Sigmoid colon (tissue), 4 donors: Measurements from ENCODE around the gene ELFN1.

Experiments used
- EP300 ChIP-seq, 4 donors: sonication (generic); formaldehyde crosslinking; IDR thresholded peaks; one replicate each; pipeline ENCODE4 v1.6.1; 2017; ENCODE audit warnings: antibody characterized with exemption in 4 of 4
- POLR2A ChIP-seq, 2 donors: fragments of 450-650 bp; IDR thresholded peaks; one replicate each; pipeline ENCODE4 v1.6.1; 2016; ENCODE audit warnings: antibody characterized with exemption in 2 of 2, mild to moderate bottlenecking in 2 of 2, moderate library complexity in 2 of 2
- POLR2AphosphoS5 ChIP-seq, 4 donors: sonication (generic); formaldehyde crosslinking; IDR thresholded peaks; one replicate each; pipeline ENCODE4 v1.6.1; 2017; ENCODE audit warnings: antibody characterized with exemption in 4 of 4
- TF ChIP-seq, protein P1 (sequence below), 4 experiments: fragments of 450-650 bp in 3 of 4; fragments of 200-600 bp in 1 of 4; IDR thresholded peaks; one replicate each; pipeline ENCODE4 v1.5.1; 2016 to 2019; ENCODE audit warnings: antibody characterized with exemption in 4 of 4, mild to moderate bottlenecking in 3 of 4, moderate library complexity in 2 of 4

DNA sequence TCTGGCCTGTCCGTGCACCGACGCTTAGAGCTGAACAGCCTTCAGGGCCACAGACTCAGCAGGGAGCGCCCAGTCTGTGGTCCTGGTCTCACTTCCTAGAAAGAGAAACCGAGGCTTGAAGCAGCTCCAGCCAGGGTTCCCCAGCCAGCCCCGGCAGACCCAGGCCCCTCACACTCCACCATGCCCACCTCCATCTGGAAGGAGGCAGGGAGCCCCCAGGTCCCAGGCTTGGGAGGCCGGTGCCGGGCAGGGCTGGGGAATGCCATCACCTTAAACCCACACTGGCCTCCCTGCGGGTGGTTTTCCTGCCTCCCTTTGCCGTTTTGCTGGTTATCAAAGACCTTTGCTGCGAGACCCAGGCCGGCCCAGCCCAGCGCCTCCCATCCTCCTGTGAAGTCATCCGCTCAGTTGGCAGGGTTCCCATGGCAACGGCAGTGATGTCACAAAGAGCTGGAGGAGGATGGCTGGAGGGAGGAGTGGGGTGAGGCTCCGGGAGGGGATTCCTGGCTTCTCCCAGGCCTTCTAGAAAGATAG is 24.0 kb downstream of the ELFN1 start:
- TF ChIP-seq, protein P1, sequence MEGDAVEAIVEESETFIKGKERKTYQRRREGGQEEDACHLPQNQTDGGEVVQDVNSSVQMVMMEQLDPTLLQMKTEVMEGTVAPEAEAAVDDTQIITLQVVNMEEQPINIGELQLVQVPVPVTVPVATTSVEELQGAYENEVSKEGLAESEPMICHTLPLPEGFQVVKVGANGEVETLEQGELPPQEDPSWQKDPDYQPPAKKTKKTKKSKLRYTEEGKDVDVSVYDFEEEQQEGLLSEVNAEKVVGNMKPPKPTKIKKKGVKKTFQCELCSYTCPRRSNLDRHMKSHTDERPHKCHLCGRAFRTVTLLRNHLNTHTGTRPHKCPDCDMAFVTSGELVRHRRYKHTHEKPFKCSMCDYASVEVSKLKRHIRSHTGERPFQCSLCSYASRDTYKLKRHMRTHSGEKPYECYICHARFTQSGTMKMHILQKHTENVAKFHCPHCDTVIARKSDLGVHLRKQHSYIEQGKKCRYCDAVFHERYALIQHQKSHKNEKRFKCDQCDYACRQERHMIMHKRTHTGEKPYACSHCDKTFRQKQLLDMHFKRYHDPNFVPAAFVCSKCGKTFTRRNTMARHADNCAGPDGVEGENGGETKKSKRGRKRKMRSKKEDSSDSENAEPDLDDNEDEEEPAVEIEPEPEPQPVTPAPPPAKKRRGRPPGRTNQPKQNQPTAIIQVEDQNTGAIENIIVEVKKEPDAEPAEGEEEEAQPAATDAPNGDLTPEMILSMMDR (IDR thresholded peaks at IDR 0.05) = no peak
- TF ChIP-seq POLR2AphosphoS5 (IDR thresholded peaks at IDR 0.05) (no peak), POLR2A (IDR thresholded peaks at IDR 0.05) (no peak), EP300 (IDR thresholded peaks at IDR 0.05) (no peak)
